DND-41 (cell line): Measurements from ENCODE around the gene CARNS1.

ENCODE experiments used
- EZH2 ChIP-seq: IDR thresholded peaks from 3 replicates; pipeline ENCODE4 v1.6.1; 2012; ENCODE audit warnings: borderline replicate concordance, low read depth, mild to moderate bottlenecking, moderate library complexity, low read length, inconsistent platforms; ENCODE audit not compliant: severe bottlenecking
- TF ChIP-seq, protein P1 (sequence below): IDR thresholded peaks from 2 replicates; pipeline ENCODE4 v1.5.1; 2012; ENCODE audit warnings: borderline replicate concordance, low read length, moderate library complexity, mild to moderate bottlenecking; ENCODE audit not compliant: poor library complexity, severe bottlenecking; ENCODE audit errors: extremely low read depth

DNA sequence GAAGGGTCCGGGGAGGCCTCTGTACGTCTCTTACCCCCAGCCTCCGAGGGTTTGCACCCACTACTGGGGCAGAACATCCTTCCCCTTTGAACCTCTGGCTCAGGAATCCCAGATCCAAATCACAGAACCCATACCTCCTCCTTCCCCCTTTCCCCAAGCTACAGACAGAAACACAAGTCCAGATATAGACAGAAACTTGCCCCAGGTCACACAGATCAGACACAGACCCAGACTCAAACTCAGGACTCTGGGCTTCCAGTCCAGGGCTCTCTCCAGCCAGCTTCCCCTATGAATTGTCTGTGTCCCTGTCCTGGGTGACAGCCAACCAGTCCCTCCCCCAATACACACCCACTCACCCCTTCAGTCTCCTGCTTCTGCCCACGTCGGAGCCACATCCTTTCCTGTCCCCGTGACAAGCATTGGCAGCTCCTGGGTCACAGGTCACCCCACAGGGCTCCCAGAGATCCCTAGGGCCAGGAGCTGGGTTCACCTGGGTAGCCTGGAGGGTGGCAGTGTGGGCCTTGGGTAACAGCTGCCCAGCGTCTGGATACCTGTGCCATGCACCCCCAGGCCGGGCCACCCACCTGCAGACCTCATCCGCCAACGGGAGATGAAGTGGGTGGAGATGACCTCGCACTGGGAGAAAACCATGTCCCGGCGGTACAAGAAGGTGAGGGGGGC, 10.8 kb upstream of the CARNS1 start:
- no peak for TF ChIP-seq EZH2
- TF ChIP-seq, protein P1, sequence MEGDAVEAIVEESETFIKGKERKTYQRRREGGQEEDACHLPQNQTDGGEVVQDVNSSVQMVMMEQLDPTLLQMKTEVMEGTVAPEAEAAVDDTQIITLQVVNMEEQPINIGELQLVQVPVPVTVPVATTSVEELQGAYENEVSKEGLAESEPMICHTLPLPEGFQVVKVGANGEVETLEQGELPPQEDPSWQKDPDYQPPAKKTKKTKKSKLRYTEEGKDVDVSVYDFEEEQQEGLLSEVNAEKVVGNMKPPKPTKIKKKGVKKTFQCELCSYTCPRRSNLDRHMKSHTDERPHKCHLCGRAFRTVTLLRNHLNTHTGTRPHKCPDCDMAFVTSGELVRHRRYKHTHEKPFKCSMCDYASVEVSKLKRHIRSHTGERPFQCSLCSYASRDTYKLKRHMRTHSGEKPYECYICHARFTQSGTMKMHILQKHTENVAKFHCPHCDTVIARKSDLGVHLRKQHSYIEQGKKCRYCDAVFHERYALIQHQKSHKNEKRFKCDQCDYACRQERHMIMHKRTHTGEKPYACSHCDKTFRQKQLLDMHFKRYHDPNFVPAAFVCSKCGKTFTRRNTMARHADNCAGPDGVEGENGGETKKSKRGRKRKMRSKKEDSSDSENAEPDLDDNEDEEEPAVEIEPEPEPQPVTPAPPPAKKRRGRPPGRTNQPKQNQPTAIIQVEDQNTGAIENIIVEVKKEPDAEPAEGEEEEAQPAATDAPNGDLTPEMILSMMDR = no peak
